ENCODE measurements around the gene PAPSS1.
"Not testable (repeated sequence)": the region's sequence is repeated elsewhere in the genome, so short reads cannot be mapped to it uniquely, and the experiment has no call there.

The PAPSS1 gene

DNA sequence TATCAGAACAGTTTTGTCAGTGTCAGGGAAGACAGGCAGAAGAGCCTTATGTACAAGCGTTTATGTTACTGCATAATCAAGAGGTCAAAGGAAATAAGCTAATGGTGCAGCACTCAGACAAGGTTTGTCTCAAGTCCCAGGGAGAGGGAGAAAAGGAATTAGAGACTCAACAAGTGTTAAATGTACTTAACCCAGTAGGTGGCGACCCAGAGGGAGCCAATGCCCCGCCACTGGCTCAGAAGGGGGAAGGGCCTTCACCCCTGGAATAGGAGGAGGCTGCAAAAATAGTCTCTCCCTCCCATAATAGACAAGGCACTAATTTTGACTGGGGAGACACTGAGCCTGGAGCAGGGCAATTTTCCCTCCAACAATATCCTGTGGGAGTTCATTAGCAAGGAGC is 14.1 kb upstream of the PAPSS1 start:
- no peak for TF ChIP-seq TAF1 (IDR thresholded peaks at IDR 0.05; ENCODE audit: low read depth, low read length)
- no peak for TF ChIP-seq POU2F2 (IDR thresholded peaks at IDR 0.05; ENCODE audit: low read depth, low read length)
- no peak for TF ChIP-seq POLR2AphosphoS5 (IDR thresholded peaks at IDR 0.05; ENCODE audit: low read depth, low read length)
- no peak for TF ChIP-seq PAX5 (IDR thresholded peaks at IDR 0.05; ENCODE audit: insufficient read depth, low read length, severe bottlenecking)
- TF ChIP-seq SPI1 (IDR thresholded peaks at IDR 0.05; ENCODE audit: low read depth, low read length): no peak
- TF ChIP-seq POLR2A (IDR thresholded peaks at IDR 0.05; ENCODE audit: low read depth, low read length): no peak
- DNase-seq (ENCODE audit: insufficient read length, low spot score) (no peak), FAIRE-seq (no peak)

DNA sequence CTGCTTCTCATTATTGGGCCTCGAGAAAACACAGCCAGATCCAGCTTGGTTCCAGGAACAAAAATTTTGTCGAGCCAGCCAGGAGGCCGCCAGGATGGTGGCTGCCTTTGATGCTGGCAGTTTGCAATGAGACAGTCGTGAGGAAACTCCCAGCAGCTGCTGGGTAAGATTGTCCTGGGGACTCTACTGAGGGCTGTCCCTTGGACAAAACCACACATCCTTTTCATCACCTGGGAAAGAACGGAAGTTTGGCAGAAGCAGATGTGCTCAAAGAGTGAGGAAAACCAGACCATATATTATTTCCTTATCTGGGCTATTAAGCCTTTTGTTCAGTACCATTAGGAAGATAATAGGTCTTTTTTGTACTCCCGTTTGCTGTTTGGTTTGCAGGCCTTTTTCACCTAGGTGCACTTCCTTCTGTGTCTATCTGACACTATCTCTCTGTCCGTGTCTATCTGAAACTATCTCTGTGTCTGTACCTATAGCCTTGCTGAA is 13.4 kb upstream of the PAPSS1 start:
- DNase-seq (ENCODE audit: insufficient read length, low spot score): no peak
- TF ChIP-seq POLR2AphosphoS5 (IDR thresholded peaks at IDR 0.05; ENCODE audit: low read depth, low read length) (no peak), TAF1 (IDR thresholded peaks at IDR 0.05; ENCODE audit: low read depth, low read length) (no peak), PAX5 (IDR thresholded peaks at IDR 0.05; ENCODE audit: insufficient read depth, low read length, severe bottlenecking) (no peak), POLR2A (IDR thresholded peaks at IDR 0.05; ENCODE audit: low read depth, low read length) (no peak), SPI1 (IDR thresholded peaks at IDR 0.05; ENCODE audit: low read depth, low read length) (no peak), POU2F2 (IDR thresholded peaks at IDR 0.05; ENCODE audit: low read depth, low read length) (no peak)
- FAIRE-seq: no peak

DNA sequence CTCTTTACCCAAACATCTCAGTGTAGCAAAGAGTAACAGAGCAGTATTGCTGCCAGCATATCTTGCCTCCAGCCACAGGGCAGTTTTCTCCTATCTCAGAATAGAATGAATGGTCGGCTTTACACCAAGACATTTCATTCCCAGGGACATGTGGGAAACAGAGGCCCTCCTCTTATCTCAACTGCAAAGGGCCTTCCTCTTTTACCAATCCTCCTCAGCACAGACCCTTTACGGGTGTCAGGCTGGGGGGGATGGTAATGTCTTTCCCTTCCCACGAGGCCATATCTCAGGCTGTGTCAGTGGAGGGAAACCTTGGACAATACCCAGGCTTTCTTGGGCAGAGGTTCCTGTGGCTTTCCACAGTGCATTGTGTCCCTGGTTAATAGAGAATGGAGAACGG is 9.0 kb upstream of the PAPSS1 start:
- FAIRE-seq; DNase-seq (ENCODE audit: insufficient read length, low spot score): not testable (repeated sequence)

DNA sequence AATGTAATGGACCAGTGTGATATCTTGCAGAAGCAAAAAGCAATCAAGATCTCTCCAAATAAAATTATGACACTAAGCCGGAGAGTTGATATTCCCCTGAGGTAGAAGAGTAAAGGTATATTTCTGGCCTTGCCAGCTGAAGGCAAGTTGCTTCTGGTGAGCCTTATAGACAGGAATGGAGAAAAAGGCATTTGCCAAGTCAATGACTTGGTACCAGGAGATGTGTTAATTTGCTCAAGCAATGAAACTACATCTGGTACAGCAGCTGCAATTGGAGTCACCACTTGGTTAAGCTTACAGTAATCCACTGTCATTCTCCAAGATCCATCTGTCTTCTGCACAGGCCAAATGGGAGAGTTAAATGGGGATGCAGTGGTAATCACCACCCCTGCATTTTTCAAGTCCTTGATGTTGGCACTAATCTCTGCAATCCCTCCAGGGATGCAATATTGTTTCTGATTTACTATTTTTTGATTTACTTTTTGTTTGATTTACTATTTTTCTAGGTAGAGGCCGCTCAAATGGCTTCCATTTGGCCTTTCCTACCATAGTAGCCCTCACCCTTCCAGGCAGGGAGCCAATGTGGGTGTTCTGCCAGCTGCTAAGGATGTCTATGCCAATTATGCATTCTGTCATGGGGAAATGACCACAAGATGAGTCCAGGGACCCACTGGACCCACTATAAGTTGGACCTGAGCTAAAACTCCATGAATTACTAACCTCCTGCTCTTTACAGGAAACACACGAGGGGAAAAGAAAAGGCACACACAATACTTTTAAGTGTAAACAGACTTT is 6.3 kb upstream of the PAPSS1 start:
- not testable (repeated sequence) for DNase-seq (ENCODE audit: insufficient read length, low spot score)

DNA sequence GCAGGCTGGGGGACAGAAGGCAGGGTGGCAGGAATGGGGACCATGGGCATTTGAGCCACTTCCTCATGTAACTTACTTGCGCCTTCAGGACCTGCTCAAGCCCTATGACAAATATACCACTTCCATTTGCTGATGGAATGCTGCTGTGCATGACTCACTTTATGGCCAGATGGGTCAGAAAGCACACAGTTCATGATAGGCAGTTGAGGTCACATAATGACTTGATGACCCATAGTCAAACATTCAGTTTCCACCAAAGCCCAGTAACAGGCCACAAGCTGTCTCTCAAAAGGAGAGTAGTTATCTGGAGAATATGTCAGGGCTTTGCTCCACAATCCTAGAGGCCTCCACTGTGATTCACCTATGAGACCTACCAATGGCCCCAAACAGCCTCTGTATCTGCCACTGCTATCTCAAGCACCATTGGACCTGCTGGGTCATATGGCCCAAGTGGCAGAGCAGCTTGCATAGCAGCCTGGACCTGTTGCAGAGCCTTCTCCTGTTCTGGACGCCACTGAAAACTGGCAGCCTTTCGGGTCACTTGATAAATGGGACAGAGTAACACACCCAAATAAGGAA is 5.3 kb upstream of the PAPSS1 start:
- no peak for DNase-seq (ENCODE audit: insufficient read length, low spot score)
- FAIRE-seq: no peak
- TF ChIP-seq SPI1 (IDR thresholded peaks at IDR 0.05; ENCODE audit: low read depth, low read length) (no peak), POLR2AphosphoS5 (IDR thresholded peaks at IDR 0.05; ENCODE audit: low read depth, low read length) (no peak), POLR2A (IDR thresholded peaks at IDR 0.05; ENCODE audit: low read depth, low read length) (no peak), TAF1 (IDR thresholded peaks at IDR 0.05; ENCODE audit: low read depth, low read length) (no peak), POU2F2 (IDR thresholded peaks at IDR 0.05; ENCODE audit: low read depth, low read length) (no peak)

More for the DNA sequence above, 6.3 kb upstream of the PAPSS1 start:
- FAIRE-seq: not testable (repeated sequence)

DNA sequence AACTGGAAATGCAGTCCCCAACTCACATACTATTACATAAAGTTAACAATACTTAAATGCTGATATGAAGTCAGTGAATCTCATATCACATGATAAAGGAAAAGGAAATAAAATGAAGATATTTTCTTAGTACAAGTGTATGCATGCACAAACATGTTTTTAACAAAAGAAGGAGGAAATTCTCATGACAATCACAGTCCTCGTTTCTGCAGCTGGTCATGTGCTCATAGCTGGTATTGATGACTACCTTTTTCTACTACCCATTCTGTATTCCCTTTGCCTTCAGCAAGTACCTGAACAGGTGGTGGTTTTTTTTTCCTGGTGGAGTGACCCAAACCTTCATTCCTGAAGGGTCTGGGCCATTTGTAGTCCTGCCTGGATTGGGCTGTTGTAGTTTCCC is 3.3 kb upstream of the PAPSS1 start:
- DNase-seq (ENCODE audit: insufficient read length, low spot score); FAIRE-seq: not testable (repeated sequence)

DNA sequence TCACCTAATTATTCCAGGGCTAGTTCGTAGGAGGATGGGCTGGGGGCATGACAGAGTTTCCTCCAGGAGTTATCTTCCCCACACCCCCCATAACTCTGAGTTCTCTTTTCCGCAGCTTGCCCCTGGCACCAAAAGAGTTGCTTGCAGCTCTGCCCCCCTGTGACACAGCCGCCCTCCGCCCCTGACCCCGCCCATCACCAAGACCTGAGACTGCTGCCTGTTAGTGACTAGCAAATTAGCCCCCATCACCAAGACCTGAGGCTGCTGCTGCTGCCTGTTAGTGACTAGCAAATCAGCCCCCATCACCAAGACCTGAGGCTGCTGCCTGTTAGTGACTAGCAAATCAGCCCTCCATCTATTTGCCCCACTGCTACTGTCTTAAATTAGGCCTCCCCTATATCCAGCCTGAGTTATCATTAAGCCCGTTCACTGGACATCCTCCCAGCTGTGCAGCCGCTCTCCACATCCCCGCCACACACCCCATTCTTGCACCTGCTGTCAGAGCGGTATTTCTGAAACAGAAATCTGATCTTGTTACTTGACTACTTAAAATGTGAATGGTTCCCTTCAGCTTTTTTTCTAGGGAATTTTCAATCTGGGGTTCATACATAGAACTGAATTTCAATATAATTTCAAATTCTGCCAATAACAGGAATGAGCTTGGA is 1.5 kb upstream of the PAPSS1 start:
- FAIRE-seq (no peak), DNase-seq (ENCODE audit: insufficient read length, low spot score) (peak; percentile 17)
- TF ChIP-seq PAX5 (IDR thresholded peaks at IDR 0.05; ENCODE audit: insufficient read depth, low read length, severe bottlenecking): no peak
- TF ChIP-seq POLR2AphosphoS5 (IDR thresholded peaks at IDR 0.05; ENCODE audit: low read depth, low read length): no peak
- no peak for TF ChIP-seq SPI1 (IDR thresholded peaks at IDR 0.05; ENCODE audit: low read depth, low read length)
- TF ChIP-seq POLR2A (IDR thresholded peaks at IDR 0.05; ENCODE audit: low read depth, low read length): no peak
- TF ChIP-seq TAF1 (IDR thresholded peaks at IDR 0.05; ENCODE audit: low read depth, low read length): no peak
- no peak for TF ChIP-seq POU2F2 (IDR thresholded peaks at IDR 0.05; ENCODE audit: low read depth, low read length)

DNA sequence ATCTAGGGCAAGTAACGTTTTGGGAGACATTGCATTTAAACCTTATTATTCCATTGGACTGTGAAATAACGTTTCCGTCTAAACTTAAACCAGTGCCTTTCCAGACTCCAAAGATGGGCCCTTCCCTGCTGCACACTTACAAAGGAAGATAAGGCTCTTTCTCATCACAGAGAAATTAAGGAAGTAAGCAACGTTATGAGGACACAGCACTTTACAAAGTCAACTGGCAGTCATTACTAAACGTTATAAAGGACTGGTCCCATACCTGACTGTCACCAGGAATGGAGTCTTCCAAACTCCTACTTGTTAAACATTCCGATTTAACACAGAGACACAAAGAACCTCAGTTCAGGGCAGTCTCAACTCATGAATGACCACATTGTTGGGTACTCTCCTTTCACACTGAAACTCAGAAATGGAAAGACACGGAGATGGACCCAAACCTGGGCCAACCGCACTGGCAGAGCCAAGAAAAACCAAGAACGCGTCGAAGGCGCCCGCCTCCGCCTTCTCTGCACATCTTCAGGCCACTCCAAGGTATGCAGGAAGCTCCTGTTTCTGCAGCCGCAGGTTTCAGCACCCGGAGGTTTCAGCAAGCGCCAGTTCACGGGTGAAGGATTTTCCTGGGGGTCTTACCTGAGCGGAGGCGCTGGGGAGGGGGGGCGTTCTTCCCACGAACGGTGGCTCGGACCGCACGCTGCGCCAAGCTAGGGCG is 670 bp downstream of the PAPSS1 start:
- no peak for TF ChIP-seq SPI1 (IDR thresholded peaks at IDR 0.05; ENCODE audit: low read depth, low read length)
- FAIRE-seq: peak; percentile 45

DNA sequence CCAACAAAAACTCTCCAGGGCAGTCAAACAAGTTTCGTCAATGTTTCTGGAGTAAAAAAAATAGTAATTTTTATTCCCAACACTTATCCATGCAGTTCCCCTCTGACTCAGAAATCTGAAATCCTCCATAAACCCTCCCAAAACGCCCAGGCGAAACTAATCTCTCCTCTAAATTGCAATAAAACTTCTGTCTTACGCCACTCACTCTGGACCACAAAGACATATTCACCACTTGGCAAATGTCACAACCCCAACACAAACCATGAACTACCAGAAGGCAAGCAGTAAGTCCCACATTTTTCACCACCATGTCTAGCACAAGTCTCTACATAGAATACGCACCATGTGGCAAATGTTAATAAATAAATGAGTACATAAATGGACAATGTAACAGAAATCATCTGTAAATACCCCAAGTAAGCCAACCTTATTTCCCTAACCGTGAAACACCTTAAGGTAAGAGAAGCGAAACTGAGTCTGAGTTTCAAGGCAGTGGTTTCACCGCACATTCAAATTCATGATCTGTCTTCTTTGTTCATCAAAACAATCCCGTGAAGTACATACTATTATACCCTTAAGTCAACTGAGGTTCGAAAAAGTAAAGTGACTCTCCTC is 1.6 kb downstream of the PAPSS1 start:
- DNase-seq (ENCODE audit: insufficient read length, low spot score) (no peak), FAIRE-seq (peak; percentile 85)
- TF ChIP-seq TAF1 (IDR thresholded peaks at IDR 0.05; ENCODE audit: low read depth, low read length): no peak
- TF ChIP-seq SPI1 (IDR thresholded peaks at IDR 0.05; ENCODE audit: low read depth, low read length): peak; percentile 32; the same call in 1 of the 2 replicates
- no peak for TF ChIP-seq PAX5 (IDR thresholded peaks at IDR 0.05; ENCODE audit: insufficient read depth, low read length, severe bottlenecking)
- 0 out of 2 replicates have a peak, but pooled peaks have one; percentile 28 for TF ChIP-seq POU2F2 (IDR thresholded peaks at IDR 0.05; ENCODE audit: low read depth, low read length)

More for the DNA sequence above, 670 bp downstream of the PAPSS1 start:
- DNase-seq (ENCODE audit: insufficient read length, low spot score): no peak

DNA sequence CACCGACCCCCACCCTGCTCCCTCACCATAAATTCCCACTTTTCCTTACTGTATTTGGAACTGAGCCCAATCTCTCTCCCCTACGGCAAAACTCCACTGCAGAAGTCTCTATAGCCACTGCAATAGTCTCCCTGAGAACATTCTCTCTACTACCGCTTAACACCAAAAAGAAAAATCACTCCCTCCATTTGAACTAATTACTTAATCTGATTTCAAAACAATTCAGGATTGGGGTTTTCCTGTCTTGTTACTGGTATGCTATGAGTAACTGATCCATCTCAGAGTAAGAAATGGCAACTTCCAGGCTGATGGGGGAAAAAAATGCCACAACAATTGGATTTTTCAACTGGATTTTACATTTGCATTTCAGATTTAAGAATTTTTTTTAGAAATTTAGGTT is 5.8 kb downstream of the PAPSS1 start:
- TF ChIP-seq SPI1 (IDR thresholded peaks at IDR 0.05; ENCODE audit: low read depth, low read length) (no peak), TAF1 (IDR thresholded peaks at IDR 0.05; ENCODE audit: low read depth, low read length) (no peak), POLR2AphosphoS5 (IDR thresholded peaks at IDR 0.05; ENCODE audit: low read depth, low read length) (no peak), POU2F2 (IDR thresholded peaks at IDR 0.05; ENCODE audit: low read depth, low read length) (no peak), POLR2A (IDR thresholded peaks at IDR 0.05; ENCODE audit: low read depth, low read length) (no peak), PAX5 (IDR thresholded peaks at IDR 0.05; ENCODE audit: insufficient read depth, low read length, severe bottlenecking) (no peak)
- DNase-seq (ENCODE audit: insufficient read length, low spot score) (no peak), FAIRE-seq (no peak)
